HepG2 (cell line): Measurements from ENCODE around the gene DCAF8. TPM values are rescaled to one million over a fixed set of nuclear protein-coding genes. Genes with fewer than 3 reads are reported as not detected.

Experiments
- GZF1 ChIP-seq: sonication (generic); formaldehyde crosslinking; IDR thresholded peaks from 2 replicates; pipeline ENCODE4 v1.5.1; 2020; ENCODE audit warnings: mild to moderate bottlenecking, missing genetic modification reagents
- MAX ChIP-seq: IDR thresholded peaks from 2 replicates; pipeline ENCODE4 v1.6.1; 2012; ENCODE audit warnings: inconsistent platforms
- NPAS2 ChIP-seq: sonication (generic); formaldehyde crosslinking; IDR thresholded peaks from 2 replicates; pipeline ENCODE4 v1.8.0; 2022; ENCODE audit warnings: mild to moderate bottlenecking, missing genetic modification reagents, borderline replicate concordance
- PRDM10 ChIP-seq: sonication (generic); formaldehyde crosslinking; IDR thresholded peaks from 2 replicates; pipeline ENCODE4 v1.4.0; 2020; ENCODE audit warnings: low read depth, missing genetic modification reagents
- SRSF1 ChIP-seq: fragments of 200-400 bp; formaldehyde crosslinking; optimal IDR thresholded peaks from 2 replicates; pipeline ENCODE3; 2017; ENCODE audit warnings: mild to moderate bottlenecking, low read depth, low read length, moderate library complexity
- TSC22D2 ChIP-seq: sonication (generic); formaldehyde crosslinking; IDR thresholded peaks from 2 replicates; pipeline ENCODE4 v1.5.1; 2020; ENCODE audit warnings: missing genetic modification reagents, mild to moderate bottlenecking, borderline replicate concordance
- ZFY ChIP-seq: sonication (generic); formaldehyde crosslinking; IDR thresholded peaks from 2 replicates; pipeline ENCODE4 v1.4.0; 2020; ENCODE audit warnings: missing genetic modification reagents
- ZFYVE20 ChIP-seq: sonication (generic); formaldehyde crosslinking; IDR thresholded peaks from 2 replicates; pipeline ENCODE4 v1.8.0; 2023; ENCODE audit warnings: low read depth, mild to moderate bottlenecking, moderate library complexity, missing genetic modification reagents, borderline replicate concordance
- ZMYM4 ChIP-seq: sonication (generic); formaldehyde crosslinking; IDR thresholded peaks from 2 replicates; pipeline ENCODE4 v1.8.1; 2023; ENCODE audit warnings: mild to moderate bottlenecking, missing genetic modification reagents
- ZNF329 ChIP-seq: sonication (generic); formaldehyde crosslinking; IDR thresholded peaks from 2 replicates; pipeline ENCODE4 v1.9.0; 2021; ENCODE audit warnings: low read depth, mild to moderate bottlenecking, missing genetic modification reagents
- ZNF34 ChIP-seq: sonication (generic); formaldehyde crosslinking; IDR thresholded peaks from 2 replicates; pipeline ENCODE4 v1.4.0; 2020; ENCODE audit warnings: mild to moderate bottlenecking, missing genetic modification reagents, borderline replicate concordance
- ZNF629 ChIP-seq: sonication (generic); formaldehyde crosslinking; conservative IDR thresholded peaks from 2 replicates; pipeline ENCODE4 v1.5.0; 2020; ENCODE audit warnings: missing genetic modification reagents
- ZSCAN22 ChIP-seq: sonication (generic); formaldehyde crosslinking; IDR thresholded peaks from 2 replicates; pipeline ENCODE4 v1.4.0; 2020; ENCODE audit warnings: mild to moderate bottlenecking, missing genetic modification reagents
- ZXDC ChIP-seq: sonication (generic); formaldehyde crosslinking; IDR thresholded peaks from 2 replicates; pipeline ENCODE4 v1.5.0; 2020; ENCODE audit warnings: mild to moderate bottlenecking, missing genetic modification reagents
- polyA plus RNA-seq, 8 experiments: library from polyadenylated mRNA; depleted of rRNA in 3 of 8; stranded (reverse) in 7 of 8; unstranded in 1 of 8; fragments of >200 nt; fragmentation: Illumina TruSeq in 4 of 8; extraction: Trizol in 4 of 8; gene quantifications; 2 replicates each; pipeline versions ENCODE4 v1.2.1 to v1.2.3, GENCODE V29; 2011 to 2016; ENCODE audit warnings: low read depth in 4 of 8, missing spikeins in 1 of 8, mixed read lengths in 1 of 8; ENCODE audit not compliant: insufficient read depth in 1 of 8
- total RNA-seq, 5 experiments: library from RNA; depleted of rRNA; stranded (reverse); fragments of >200 nt; fragmentation: Illumina TruSeq; extraction: Trizol; gene quantifications; 2 replicates each; pipeline ENCODE4 v1.2.3, GENCODE V29; 2016; ENCODE audit warnings: low read depth in 1 of 5
- TF ChIP-seq, protein P1 (sequence below): sonication (generic); formaldehyde crosslinking; IDR thresholded peaks from 2 replicates; pipeline ENCODE4 v1.5.0; 2020; ENCODE audit warnings: mild to moderate bottlenecking, missing genetic modification reagents, borderline replicate concordance
- TF ChIP-seq, protein P2 (sequence below): sonication (generic); formaldehyde crosslinking; IDR thresholded peaks from 2 replicates; pipeline ENCODE4 v1.4.0; 2020; ENCODE audit warnings: mild to moderate bottlenecking, missing genetic modification reagents
- TF ChIP-seq, protein P3 (sequence below): sonication (generic); formaldehyde crosslinking; IDR thresholded peaks from 2 replicates; pipeline ENCODE4 v1.4.0; 2020; ENCODE audit warnings: missing genetic modification reagents

DCAF8 gene
- total and polyA plus RNA-seq, 2 of the 13 experiments (the other 11 are each of a cell fraction or from before 2014, with no cell fraction given), result 73.4 to 79.8 TPM

DNA sequence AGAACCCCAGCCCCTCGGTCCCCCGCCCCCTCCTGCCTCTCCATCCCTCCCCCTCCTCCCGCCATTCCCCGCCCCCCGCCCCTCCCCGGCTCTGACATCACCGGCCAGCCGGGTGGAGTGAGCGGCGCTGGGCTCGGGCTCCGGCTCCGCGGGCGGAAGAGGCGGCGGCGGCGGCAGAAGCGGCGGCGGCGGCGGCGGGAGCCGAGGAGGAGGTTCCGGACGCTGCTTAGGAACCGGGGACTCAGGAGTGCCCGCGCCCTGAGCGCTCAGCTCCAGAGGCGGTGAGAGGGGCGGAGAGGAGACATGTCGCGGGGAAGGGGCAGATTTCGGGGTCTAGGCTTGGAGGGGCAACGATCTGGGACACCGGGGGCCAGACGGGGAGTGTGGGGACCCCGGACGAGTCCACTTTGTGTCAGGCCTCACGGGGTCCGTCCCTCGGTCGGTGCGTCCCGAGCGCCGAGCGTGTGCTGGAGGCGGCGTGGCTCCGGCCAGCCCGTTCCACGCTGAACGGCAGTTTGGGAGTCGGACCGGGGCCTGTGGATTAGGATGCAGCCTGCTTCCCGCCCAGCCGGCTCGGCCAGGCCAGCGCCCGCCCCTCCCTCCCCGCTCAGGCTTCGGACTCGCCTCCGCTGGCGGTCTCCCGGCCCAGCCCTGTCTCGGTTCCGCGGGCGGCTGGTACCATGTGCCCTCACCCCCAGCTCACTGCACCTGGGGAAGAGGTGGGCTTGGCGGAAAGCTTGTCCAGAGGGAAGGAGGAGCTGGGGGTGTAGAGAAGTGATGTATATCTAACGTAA is 56.9 kb downstream of the DCAF8 start, which contains the start of gene PEA15 (continued):
- 0 out of 2 replicates have a peak, but pooled peaks have one; percentile 51 for TF ChIP-seq GZF1 (CRISPR knock-in tag)
- 0 out of 2 replicates have a peak, but pooled peaks have one; percentile 66 for TF ChIP-seq ZXDC (CRISPR knock-in tag)
- TF ChIP-seq, protein P1, sequence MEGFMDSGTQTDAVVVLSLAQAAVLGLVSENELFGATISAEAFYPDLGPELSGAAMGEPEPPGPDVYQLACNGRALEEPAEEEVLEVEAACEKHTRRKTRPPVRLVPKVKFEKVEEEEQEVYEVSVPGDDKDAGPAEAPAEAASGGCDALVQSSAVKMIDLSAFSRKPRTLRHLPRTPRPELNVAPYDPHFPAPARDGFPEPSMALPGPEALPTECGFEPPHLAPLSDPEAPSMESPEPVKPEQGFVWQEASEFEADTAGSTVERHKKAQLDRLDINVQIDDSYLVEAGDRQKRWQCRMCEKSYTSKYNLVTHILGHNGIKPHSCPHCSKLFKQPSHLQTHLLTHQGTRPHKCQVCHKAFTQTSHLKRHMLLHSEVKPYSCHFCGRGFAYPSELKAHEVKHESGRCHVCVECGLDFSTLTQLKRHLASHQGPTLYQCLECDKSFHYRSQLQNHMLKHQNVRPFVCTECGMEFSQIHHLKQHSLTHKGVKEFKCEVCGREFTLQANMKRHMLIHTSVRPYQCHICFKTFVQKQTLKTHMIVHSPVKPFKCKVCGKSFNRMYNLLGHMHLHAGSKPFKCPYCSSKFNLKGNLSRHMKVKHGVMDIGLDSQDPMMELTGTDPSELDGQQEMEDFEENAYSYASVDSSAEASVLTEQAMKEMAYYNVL (CRISPR knock-in tag), result no peak
- TF ChIP-seq SRSF1, result no peak
- TF ChIP-seq ZSCAN22 (CRISPR knock-in tag), result no peak
- TF ChIP-seq, protein P2, sequence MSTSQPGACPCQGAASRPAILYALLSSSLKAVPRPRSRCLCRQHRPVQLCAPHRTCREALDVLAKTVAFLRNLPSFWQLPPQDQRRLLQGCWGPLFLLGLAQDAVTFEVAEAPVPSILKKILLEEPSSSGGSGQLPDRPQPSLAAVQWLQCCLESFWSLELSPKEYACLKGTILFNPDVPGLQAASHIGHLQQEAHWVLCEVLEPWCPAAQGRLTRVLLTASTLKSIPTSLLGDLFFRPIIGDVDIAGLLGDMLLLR (CRISPR knock-in tag), result peak; percentile 62; the same call in 1 of the 2 replicates
- no peak for TF ChIP-seq ZNF34 (CRISPR knock-in tag)
- TF ChIP-seq ZNF629 (CRISPR knock-in tag), result no peak
- TF ChIP-seq PRDM10, result no peak
- peak; percentile 87 for TF ChIP-seq ZFY (CRISPR knock-in tag)
- TF ChIP-seq, protein P3, sequence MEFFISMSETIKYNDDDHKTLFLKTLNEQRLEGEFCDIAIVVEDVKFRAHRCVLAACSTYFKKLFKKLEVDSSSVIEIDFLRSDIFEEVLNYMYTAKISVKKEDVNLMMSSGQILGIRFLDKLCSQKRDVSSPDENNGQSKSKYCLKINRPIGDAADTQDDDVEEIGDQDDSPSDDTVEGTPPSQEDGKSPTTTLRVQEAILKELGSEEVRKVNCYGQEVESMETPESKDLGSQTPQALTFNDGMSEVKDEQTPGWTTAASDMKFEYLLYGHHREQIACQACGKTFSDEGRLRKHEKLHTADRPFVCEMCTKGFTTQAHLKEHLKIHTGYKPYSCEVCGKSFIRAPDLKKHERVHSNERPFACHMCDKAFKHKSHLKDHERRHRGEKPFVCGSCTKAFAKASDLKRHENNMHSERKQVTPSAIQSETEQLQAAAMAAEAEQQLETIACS (CRISPR knock-in tag), result no peak
- no peak for TF ChIP-seq TSC22D2
- TF ChIP-seq ZNF329, result 0 out of 2 replicates have a peak, but pooled peaks have one; percentile 27
- peak; percentile 53; the same call in 1 of the 2 replicates for TF ChIP-seq MAX
- TF ChIP-seq ZMYM4, result no peak; the same call in 1 of the 2 replicates
- TF ChIP-seq ZFYVE20 (CRISPR knock-in tag), result peak; percentile 40; the same call in 1 of the 2 replicates
- no peak for TF ChIP-seq NPAS2 (CRISPR knock-in tag)
